Measurements from ENCODE around the gene MAGI1. TPM values are rescaled to one million over a fixed set of nuclear protein-coding genes. Genes with fewer than 3 reads are reported as not detected.

The MAGI1 gene
- polyA plus RNA-seq, 1 donor: 31.2 TPM

GRCh38 chr3:65348398-65348995, 690.2 kb downstream of the MAGI1 start:
- no peaks in the 10 kb centered on the region for H3K9me3 ChIP-seq (ENCODE audit: control insufficient read depth, low read depth, low read length)
- 83% methylated on average over 1 of the region's 8 CpGs for WGBS (ENCODE audit: insufficient coverage, low lambda C conversion rate)
- no peak for DNase-seq

GRCh38 chr3:65347166-65347565, 691.6 kb downstream of the MAGI1 start:
- no peaks in the 10 kb centered on the region for H3K9me3 ChIP-seq (ENCODE audit: control insufficient read depth, low read depth, low read length)
- no peaks in the 10 kb centered on the region for H3K36me3 ChIP-seq (ENCODE audit: control insufficient read depth, insufficient read depth, low read length)
- H3K27ac ChIP-seq (ENCODE audit: low read length): no peak overlapping the region
- no peak for DNase-seq
- no CpG with 5 or more reads among the region's 1 CpG for WGBS (ENCODE audit: insufficient coverage, low lambda C conversion rate)
- peaks cover 12% of the 10 kb centered on the region for H3K4me1 ChIP-seq (ENCODE audit: control insufficient read depth, insufficient read depth, low read length)
- no peaks in the 10 kb centered on the region for H3K27me3 ChIP-seq (ENCODE audit: control insufficient read depth, insufficient read depth, low read length)
- no peak overlapping the region for H3K4me3 ChIP-seq (ENCODE audit: low read length)

More at GRCh38 chr3:65348398-65348995, 690.2 kb downstream of the MAGI1 start:
- Histone ChIP-seq H3K36me3 (ENCODE audit: control insufficient read depth, insufficient read depth, low read length) (no peaks in the 10 kb centered on the region), H3K4me1 (ENCODE audit: control insufficient read depth, insufficient read depth, low read length) (peaks cover 12% of the 10 kb centered on the region), H3K27me3 (ENCODE audit: control insufficient read depth, insufficient read depth, low read length) (no peaks in the 10 kb centered on the region), H3K4me3 (ENCODE audit: low read length) (no peak overlapping the region), H3K27ac (ENCODE audit: low read length) (no peak overlapping the region)

- Histone ChIP-seq H3K27me3 (ENCODE audit: control insufficient read depth, insufficient read depth, low read length) (no peaks in the 10 kb centered on the region), H3K4me3 (ENCODE audit: low read length) (no peak overlapping the region), H3K27ac (ENCODE audit: low read length) (no peak overlapping the region), H3K9me3 (ENCODE audit: control insufficient read depth, low read depth, low read length) (no peaks in the 10 kb centered on the region), H3K4me1 (ENCODE audit: control insufficient read depth, insufficient read depth, low read length) (no peaks in the 10 kb centered on the region), H3K36me3 (ENCODE audit: control insufficient read depth, insufficient read depth, low read length) (no peaks in the 10 kb centered on the region)
- WGBS (ENCODE audit: insufficient coverage, low lambda C conversion rate): no CpG with 5 or more reads among the region's 2 CpGs
- no peak for DNase-seq
Measured at GRCh38 chr3:65344846-65345245, 693.9 kb downstream of the MAGI1 start.

GRCh38 chr3:65344444-65344843, 694.3 kb downstream of the MAGI1 start:
- Histone ChIP-seq H3K27ac (ENCODE audit: low read length) (no peak overlapping the region), H3K36me3 (ENCODE audit: control insufficient read depth, insufficient read depth, low read length) (no peaks in the 10 kb centered on the region), H3K27me3 (ENCODE audit: control insufficient read depth, insufficient read depth, low read length) (no peaks in the 10 kb centered on the region), H3K9me3 (ENCODE audit: control insufficient read depth, low read depth, low read length) (no peaks in the 10 kb centered on the region), H3K4me3 (ENCODE audit: low read length) (no peak overlapping the region), H3K4me1 (ENCODE audit: control insufficient read depth, insufficient read depth, low read length) (no peaks in the 10 kb centered on the region)
- no peak for DNase-seq
- 100% methylated on average over 1 of the region's 3 CpGs for WGBS (ENCODE audit: insufficient coverage, low lambda C conversion rate)

- no CpG with 5 or more reads among the region's 4 CpGs for WGBS (ENCODE audit: insufficient coverage, low lambda C conversion rate)
- Histone ChIP-seq H3K4me3 (ENCODE audit: low read length) (no peak overlapping the region), H3K9me3 (ENCODE audit: control insufficient read depth, low read depth, low read length) (no peaks in the 10 kb centered on the region), H3K36me3 (ENCODE audit: control insufficient read depth, insufficient read depth, low read length) (no peaks in the 10 kb centered on the region), H3K4me1 (ENCODE audit: control insufficient read depth, insufficient read depth, low read length) (no peaks in the 10 kb centered on the region), H3K27me3 (ENCODE audit: control insufficient read depth, insufficient read depth, low read length) (no peaks in the 10 kb centered on the region), H3K27ac (ENCODE audit: low read length) (no peak overlapping the region)
- DNase-seq: no peak
Measured at GRCh38 chr3:65343736-65344135, 695.0 kb downstream of the MAGI1 start.

GRCh38 chr3:65343026-65343425, 695.7 kb downstream of the MAGI1 start:
- H3K9me3 ChIP-seq (ENCODE audit: control insufficient read depth, low read depth, low read length): no peaks in the 10 kb centered on the region
- H3K27me3 ChIP-seq (ENCODE audit: control insufficient read depth, insufficient read depth, low read length): no peaks in the 10 kb centered on the region
- no peaks in the 10 kb centered on the region for H3K4me1 ChIP-seq (ENCODE audit: control insufficient read depth, insufficient read depth, low read length)
- H3K36me3 ChIP-seq (ENCODE audit: control insufficient read depth, insufficient read depth, low read length): no peaks in the 10 kb centered on the region
- H3K27ac ChIP-seq (ENCODE audit: low read length): no peak overlapping the region
- no CpG with 5 or more reads among the region's 6 CpGs for WGBS (ENCODE audit: insufficient coverage, low lambda C conversion rate)
- DNase-seq: no peak
- H3K4me3 ChIP-seq (ENCODE audit: low read length): no peak overlapping the region

GRCh38 chr3:65342084-65342683, 696.5 kb downstream of the MAGI1 start:
- Histone ChIP-seq H3K9me3 (ENCODE audit: control insufficient read depth, low read depth, low read length) (no peaks in the 10 kb centered on the region), H3K4me1 (ENCODE audit: control insufficient read depth, insufficient read depth, low read length) (no peaks in the 10 kb centered on the region), H3K27ac (ENCODE audit: low read length) (no peak overlapping the region), H3K4me3 (ENCODE audit: low read length) (no peak overlapping the region), H3K27me3 (ENCODE audit: control insufficient read depth, insufficient read depth, low read length) (no peaks in the 10 kb centered on the region), H3K36me3 (ENCODE audit: control insufficient read depth, insufficient read depth, low read length) (no peaks in the 10 kb centered on the region)
- 60% methylated on average over 1 of the region's 12 CpGs for WGBS (ENCODE audit: insufficient coverage, low lambda C conversion rate)
- DNase-seq: peak; percentile 35 to 39

- Histone ChIP-seq H3K4me3 (ENCODE audit: low read length) (no peak overlapping the region), H3K9me3 (ENCODE audit: control insufficient read depth, low read depth, low read length) (no peaks in the 10 kb centered on the region), H3K27ac (ENCODE audit: low read length) (no peak overlapping the region), H3K4me1 (ENCODE audit: control insufficient read depth, insufficient read depth, low read length) (no peaks in the 10 kb centered on the region), H3K27me3 (ENCODE audit: control insufficient read depth, insufficient read depth, low read length) (peaks cover 2% of the 10 kb centered on the region), H3K36me3 (ENCODE audit: control insufficient read depth, insufficient read depth, low read length) (no peaks in the 10 kb centered on the region)
- no peak for DNase-seq
- 83% methylated on average over 2 of the region's 2 CpGs for WGBS (ENCODE audit: insufficient coverage, low lambda C conversion rate)
Measured at GRCh38 chr3:65339192-65339740, 699.5 kb downstream of the MAGI1 start.

- DNase-seq: no peak
- Histone ChIP-seq H3K4me3 (ENCODE audit: low read length) (no peak overlapping the region), H3K9me3 (ENCODE audit: control insufficient read depth, low read depth, low read length) (no peaks in the 10 kb centered on the region), H3K36me3 (ENCODE audit: control insufficient read depth, insufficient read depth, low read length) (no peaks in the 10 kb centered on the region), H3K4me1 (ENCODE audit: control insufficient read depth, insufficient read depth, low read length) (no peaks in the 10 kb centered on the region), H3K27me3 (ENCODE audit: control insufficient read depth, insufficient read depth, low read length) (peaks cover 2% of the 10 kb centered on the region), H3K27ac (ENCODE audit: low read length) (no peak overlapping the region)
Measured at GRCh38 chr3:65338571-65338970, 700.1 kb downstream of the MAGI1 start.

- Histone ChIP-seq H3K9me3 (ENCODE audit: control insufficient read depth, low read depth, low read length) (no peaks in the 10 kb centered on the region), H3K27ac (ENCODE audit: low read length) (no peak overlapping the region), H3K36me3 (ENCODE audit: control insufficient read depth, insufficient read depth, low read length) (no peaks in the 10 kb centered on the region), H3K27me3 (ENCODE audit: control insufficient read depth, insufficient read depth, low read length) (peaks cover 2% of the 10 kb centered on the region), H3K4me3 (ENCODE audit: low read length) (no peak overlapping the region), H3K4me1 (ENCODE audit: control insufficient read depth, insufficient read depth, low read length) (no peaks in the 10 kb centered on the region)
- DNase-seq: no peak
- WGBS (ENCODE audit: insufficient coverage, low lambda C conversion rate): 95% methylated on average over 2 of the region's 3 CpGs
Measured at GRCh38 chr3:65335587-65335986, 703.1 kb downstream of the MAGI1 start.

Measured in large intestine (tissue), 3 donors.